GM21515 (cell line): ENCODE data around the gene GABRB2.

Source experiments
- ATAC-seq: cut with Tn5 transposase; IDR thresholded peaks from one replicate; pipeline ENCODE4 v1.9.1; 2021; ENCODE audit not compliant: unreplicated experiment

Gene GABRB2

DNA sequence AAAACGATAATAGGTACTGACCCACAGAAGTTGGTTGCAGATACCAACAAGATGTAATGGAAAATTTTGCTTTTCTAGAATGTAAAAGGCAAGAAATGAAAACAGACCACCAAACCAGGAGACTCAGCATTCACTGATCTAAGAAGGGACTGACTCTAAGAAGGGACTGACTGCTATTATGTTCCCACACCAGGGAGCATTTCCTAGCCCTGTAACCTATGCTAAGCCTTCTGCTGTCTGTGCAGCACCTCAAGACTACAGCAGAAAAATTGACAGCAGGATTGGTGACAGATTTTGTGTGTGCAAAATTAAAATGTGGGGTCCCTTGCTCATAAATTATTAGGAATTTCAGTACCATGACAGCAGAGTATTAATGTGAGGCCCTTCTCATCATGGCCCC lies 154.8 kb downstream of the GABRB2 start:
- no peak for ATAC-seq

DNA sequence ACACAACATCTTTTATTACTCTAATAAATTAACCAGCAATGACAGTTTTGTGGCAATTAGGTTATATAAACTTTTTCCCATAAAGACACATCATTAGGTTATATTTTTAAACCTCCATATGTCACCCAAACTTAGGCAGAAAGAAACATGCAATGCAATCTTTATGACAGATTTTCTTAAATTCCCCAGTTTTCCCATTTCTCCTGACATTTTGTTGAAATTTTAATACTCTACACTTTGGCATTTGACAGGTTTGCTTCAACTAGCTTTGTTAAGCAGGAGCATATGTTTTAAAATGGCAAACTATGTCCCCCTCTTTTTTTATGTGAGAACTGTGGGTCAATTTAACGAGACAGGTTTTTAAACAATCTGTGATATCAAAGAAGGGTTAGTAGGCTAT lies 155.5 kb downstream of the GABRB2 start:
- ATAC-seq = no peak

DNA sequence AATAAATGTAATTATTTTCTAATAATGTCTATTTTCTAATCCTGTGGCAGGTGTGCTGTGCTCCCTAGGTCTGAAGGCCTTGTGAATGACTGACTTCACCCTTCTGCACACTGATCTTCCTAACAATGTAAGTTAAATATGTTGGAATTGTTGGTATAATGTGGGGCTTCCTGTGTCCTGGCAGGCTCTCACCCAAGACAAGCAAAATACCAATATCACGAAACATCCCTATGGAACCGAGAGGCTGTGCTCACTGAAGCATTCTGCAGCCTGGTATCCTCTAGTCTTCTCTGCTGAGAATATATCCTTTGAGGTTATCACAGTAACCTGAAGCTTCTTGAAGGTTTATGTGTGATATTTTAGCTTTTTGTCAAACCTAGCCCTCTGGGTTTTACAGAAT lies 159.4 kb downstream of the GABRB2 start:
- ATAC-seq = no peak

DNA sequence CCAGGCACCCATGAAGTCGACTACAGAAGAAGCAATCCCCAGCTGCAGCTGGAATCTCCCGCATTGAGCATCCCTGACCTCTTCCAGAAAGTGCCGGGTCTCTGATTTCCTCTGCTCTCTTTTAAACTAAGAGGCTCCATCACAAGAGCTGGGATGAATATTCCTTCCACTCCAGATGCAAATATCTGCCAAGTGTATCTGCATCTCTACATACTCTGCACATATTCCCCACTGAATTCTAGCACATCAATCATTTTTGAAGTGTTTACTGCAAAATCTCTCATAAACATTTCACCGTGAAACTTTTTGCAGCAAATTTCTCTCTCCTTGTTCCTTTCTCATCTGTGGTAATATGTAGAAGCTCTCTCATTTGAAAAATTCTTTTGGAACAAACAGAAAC lies 161.5 kb downstream of the GABRB2 start:
- ATAC-seq = no peak

DNA sequence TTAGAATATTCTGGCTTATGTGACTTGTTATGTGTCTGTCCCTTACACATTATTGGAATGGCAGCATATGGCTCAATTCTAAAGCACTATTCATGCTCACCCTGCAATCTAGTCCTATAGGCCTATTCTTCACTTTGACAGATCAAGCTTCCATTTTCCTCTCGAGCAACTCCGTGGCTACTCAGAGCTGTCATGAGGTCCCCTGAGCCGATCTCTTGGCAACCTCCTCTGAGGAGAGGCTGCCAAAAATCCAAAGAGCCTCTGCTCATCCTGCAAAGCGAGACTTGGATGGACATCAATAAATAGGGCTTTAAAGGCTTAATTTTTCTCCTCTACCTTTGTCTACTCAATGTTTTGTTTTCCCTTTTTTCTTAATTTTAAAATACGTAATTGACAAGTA lies 163.8 kb downstream of the GABRB2 start:
- ATAC-seq = no peak

DNA sequence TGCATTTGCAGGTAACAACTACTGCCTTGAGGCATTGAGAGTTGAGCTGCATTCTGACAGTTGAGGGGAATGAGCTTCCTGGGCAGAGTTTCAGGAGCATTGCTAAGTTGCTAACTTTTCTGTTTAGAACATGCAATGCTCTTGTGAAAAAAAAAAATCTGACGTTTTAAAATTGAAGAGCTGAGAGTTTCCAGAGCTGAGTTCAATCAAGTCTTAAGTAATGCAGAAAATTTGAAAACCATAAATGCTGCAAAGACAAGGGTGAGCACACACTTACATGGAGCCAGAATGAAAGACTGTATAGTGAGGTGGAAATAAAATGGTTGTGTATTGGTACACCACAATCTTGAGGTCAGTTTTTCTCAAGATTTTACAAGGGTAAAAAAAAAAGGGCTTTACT lies 166.0 kb downstream of the GABRB2 start:
- no peak for ATAC-seq

DNA sequence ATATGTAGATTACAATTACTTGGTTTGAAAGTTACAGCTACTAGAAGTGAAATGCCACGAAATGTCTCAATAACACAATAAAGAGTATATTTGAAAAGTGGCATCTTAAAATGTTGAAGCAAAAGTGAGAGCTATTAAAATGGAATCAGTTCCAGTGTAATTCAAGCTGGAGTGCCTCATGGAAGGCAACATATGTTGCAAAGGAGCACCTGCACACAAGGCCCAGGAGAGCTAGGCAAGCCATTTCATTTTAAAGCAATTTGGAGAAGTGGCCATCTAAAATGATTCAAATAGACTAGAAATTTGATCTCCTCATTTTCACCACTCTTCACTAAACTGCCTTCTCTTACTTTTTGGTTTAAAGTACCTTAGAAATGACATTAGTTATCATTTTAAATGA lies 167.8 kb downstream of the GABRB2 start:
- no peak for ATAC-seq

DNA sequence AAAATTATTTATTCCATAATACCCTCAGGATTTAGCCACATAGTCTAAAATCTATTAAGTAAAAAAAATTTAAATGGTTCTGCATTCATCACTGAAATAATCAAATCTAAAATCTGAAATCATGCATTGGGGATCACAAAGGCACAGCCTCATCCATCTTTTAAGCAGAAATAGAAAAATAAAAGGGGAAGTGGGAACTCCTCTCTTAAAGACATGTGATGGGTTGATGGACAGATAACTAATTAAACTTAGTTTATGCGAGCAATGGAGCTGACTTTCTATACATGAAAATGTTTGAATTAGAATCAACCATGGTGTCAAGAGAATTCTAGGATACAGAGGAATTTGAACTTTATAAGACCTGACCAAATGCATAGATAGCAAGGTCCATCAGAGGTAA lies 170.5 kb downstream of the GABRB2 start:
- no peak for ATAC-seq

DNA sequence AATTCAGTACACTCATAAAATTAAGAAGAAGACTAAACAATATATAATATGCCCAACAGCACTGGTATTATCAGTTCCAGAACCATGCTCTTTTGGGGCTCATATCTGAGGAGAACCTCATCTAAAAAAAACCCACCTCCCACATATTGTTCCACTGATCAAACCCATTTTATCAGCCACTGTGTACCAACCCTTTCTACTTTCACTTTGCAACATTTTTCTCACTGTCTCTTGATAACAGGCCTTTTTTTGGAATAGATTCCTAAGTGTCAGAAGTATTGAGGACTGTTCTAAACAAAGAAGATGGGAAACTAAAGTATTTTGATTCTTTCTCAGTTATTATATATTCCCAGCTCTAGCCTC lies 173.2 kb downstream of the GABRB2 start:
- ATAC-seq = no peak

DNA sequence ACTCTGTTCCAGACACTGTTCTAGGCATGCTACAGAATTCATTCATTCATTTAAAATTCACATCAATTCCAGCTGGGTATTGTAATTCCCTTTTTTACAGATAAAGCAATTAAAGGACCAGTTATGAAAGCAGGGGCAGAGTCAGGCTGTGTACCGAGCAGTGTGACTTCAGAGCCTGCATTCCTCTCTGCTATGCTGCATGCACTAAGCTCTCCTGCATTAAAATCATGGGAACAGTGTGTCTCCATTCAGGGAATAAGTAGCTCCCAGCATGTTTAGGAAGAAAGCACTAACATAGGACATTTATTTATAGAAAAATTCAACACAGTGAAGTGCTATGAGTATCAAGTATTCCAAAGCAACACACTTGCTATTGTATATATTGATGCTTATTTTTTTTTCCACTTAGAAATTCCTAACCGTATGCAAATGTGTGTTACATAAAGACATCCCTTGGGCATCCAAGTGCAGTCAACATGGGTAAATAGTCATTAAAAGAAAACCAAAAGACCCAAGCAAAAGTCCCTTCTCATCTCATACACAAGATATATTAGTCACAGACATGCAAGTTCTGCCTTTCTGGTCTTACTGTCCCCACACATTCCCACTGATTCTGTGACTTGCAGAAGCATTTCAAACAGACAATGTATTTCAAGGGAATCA lies 173.7 kb downstream of the GABRB2 start:
- ATAC-seq = no peak

DNA sequence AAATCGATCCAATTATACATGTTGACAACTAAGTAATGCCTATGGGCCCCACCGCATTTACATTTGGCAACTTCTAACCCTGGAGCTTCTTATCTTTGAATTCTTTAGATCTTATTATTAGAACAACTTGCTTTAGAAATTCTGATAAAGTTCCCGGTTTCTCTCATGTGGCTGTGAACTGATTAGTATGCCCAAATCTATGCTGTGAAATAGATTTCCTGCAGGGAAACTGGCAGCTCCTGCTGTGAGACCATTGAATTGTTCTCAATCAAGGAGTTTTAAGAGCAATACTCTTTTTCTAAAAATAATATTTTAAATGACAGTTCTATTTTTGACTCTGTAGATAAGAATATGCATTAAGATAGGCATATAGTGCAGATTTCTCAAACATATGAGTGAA lies 177.5 kb downstream of the GABRB2 start:
- no peak for ATAC-seq

DNA sequence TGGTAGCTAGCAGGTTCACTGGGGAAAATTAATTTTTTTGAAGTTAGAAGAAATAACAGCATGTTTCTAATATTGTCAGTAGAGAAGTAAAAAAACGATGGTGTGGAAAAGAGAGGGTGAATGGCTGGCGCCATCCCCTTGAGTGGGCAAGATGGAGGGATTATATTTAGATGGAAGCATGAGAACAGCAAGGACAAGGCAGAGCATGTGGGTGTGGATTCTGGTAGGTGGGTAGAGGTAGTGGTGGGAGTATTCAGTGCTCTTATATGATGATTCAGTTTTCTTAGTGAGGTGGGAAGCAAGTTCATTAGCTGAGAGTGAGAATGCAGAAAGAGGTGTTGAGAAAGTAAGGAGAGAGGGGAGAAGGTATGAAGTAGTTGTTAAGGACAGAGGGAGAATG lies 188.1 kb downstream of the GABRB2 start:
- ATAC-seq = no peak

DNA sequence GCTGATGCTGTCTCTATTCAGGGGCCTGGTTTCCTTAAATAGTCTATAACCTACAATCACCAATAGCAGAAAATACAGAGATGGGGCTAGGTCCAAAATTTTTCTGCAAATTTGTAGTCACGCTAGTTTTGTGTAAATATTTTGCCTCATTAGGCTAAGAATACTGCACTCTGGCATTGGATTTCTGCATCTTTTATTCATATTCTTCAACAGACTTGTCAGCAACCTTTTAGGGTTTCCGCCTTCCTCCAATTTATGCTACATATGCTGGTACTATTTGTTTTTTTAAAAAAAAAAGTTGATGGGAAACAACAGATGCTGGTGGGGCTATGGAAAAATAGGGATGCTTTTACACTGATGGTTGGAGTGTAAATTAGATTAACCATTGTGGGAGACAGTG lies 202.3 kb downstream of the GABRB2 start:
- ATAC-seq = no peak

DNA sequence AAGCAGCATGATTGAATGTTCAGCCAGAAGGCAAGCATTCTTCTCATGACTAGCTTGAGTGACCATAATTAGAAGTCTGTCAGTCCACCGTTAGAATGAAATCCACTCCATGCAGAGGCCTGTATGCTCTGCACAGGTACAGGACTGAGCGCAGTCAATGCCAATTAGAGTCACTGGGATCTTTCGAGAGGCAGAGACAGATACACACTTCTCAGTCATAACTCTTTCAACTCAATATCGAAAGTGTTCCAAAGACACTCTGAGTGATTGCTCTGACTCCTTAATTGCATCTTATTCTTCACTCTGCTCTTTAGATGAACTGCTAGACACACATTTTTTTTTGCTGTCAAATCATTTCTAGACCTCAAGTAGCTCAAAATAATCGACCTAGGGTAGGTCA lies 203.6 kb downstream of the GABRB2 start:
- no peak for ATAC-seq

DNA sequence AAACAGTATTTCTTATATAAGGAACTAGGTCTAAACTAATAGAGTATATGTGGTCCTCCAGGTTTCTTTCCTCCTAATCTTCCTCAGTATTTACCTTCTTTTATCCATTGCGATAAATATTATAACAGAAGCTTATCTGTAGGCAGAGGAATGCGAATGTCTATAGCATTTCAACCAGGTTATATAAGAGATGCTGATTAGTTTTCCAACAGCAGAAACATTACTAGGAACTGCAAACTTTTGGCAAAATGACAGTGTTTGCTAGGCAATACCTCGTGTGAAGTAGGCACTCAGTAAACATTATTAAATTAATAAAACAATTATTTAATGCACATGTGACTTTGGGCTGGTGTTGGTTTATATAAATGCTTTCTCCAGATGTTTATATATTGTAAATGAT lies 206.5 kb downstream of the GABRB2 start:
- ATAC-seq = no peak

DNA sequence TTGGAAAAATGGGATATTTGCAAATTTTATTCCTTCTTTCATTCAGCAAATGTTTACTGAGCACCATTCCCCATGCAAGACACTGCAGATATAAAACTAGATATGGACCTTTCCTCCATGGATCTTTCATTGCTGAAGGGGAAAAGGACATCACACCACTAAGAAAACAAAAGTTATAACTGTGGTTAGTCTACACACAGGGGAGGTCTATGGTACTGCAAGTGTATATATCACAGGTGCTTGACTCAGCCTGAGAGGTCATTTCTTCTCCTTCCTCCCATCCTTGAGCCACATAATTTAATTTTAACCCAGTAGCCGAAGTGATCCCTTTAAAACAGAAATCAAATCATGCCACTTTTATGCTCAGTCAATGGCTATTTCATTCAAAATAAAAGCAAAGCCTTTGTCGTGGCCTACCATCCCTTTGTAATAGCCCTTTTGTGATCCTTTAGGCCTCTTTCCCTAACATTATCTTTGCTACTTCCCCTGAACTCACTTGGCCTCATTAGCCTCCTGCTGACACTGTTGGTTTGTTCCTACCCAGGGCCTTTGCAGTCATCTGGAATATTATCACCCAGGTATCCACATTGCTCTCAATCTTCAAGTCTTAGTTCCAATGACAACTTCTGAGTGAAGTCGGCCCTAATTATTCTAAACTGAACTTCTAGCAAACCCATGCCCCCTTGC lies 213.2 kb downstream of the GABRB2 start:
- ATAC-seq = no peak

DNA sequence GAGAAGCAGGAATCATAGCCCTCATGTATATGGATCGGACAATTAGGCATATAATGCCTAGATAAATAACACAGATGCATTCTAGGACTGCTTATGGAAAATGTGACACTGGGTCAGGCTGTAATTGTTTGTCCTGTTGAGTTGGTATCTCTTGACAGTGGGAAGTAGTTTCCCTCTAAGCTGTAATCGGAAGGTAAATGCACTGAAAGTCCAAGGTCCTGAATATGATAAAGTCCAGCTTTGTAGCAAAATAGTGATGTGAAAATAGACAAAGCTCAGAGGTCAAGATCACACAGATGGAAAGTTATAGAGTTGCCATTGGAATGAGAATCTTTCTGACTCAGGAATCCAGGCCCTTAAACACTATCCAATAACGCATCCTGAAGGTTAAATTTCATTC lies 214.2 kb downstream of the GABRB2 start:
- ATAC-seq = no peak

DNA sequence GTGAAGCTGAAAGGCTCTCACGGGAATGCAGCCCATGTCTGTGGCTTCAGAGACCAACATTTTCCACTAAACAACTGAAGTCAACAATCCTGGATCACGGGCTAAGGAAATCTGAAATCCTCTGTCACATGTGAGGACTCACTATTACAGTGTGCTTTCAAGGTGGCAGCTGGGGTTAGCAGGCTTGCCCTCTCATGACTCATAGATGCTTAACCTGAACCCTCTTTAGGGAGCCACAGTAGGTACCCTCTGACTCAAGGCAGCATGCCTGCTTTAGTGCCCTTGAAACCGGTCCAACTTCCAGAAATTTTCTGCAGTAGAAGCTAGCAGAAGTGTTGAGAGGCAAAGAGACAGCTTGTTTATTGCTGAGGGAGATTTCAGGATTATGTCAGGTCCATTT lies 232.5 kb downstream of the GABRB2 start:
- ATAC-seq = no peak

DNA sequence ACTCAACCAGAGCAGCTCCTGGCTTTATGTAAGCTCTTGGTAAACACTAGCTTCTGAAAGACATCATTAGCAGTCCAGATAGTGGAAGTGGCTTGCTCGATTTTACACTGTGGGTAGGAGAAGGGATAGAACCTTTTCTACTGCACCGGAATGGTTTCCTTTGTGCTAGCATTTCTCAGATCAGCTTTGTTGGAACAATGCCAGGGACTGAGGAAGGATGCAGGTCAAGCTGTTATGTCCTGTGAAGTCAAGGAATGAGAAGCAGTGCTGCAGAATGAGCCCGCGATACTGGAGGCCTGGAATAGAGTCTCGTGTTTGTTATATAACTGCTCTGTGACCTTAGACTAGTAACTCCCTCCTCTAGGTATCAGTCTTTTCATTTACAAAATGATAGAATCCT lies 233.6 kb downstream of the GABRB2 start:
- no peak for ATAC-seq

DNA sequence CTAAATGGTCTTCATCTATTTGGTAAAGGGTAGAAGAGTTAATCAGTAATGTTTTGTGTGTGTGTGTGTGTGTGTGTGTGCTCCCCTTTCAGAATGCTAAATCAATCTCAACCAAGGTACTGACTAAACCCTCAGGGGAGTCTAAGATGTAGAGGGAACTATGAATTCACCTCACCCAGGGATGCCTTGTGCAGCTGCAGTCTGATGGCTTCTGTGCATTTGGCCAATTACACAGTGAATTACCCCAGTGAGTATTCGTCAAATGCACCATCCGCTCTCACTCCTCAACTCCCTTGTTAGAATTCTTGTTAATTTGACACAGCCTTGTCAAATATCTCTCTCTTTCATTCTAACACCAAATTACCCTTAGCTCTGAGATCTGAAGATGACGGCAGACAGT lies 234.6 kb downstream of the GABRB2 start:
- peak; percentile 32 for ATAC-seq

DNA sequence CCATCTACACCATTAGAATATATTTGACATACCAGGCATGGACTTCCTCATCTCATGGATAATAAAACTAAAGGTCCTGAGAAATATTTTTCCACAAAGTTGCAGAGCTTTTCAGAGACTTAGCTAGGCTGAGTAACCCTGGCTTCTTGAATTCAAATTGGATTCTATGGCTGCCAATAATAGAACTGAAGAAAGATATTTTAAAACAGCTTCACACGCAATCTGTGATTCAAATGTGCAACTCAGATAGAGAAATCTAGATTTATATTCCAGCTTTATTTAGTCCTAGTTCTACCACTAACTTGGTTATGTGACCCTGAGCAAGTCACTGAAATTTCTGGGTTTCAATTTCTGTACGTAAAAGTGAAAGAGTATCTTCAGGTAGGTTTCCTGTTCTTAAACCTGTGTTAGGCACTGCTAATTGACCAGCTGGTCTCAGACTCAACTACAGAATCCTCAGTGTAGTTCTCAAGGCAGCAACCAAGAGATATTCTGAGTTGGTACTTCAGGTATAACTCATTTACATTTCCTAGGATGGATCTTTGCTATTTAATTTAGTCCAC lies 235.3 kb downstream of the GABRB2 start:
- peak; percentile 95 for ATAC-seq

DNA sequence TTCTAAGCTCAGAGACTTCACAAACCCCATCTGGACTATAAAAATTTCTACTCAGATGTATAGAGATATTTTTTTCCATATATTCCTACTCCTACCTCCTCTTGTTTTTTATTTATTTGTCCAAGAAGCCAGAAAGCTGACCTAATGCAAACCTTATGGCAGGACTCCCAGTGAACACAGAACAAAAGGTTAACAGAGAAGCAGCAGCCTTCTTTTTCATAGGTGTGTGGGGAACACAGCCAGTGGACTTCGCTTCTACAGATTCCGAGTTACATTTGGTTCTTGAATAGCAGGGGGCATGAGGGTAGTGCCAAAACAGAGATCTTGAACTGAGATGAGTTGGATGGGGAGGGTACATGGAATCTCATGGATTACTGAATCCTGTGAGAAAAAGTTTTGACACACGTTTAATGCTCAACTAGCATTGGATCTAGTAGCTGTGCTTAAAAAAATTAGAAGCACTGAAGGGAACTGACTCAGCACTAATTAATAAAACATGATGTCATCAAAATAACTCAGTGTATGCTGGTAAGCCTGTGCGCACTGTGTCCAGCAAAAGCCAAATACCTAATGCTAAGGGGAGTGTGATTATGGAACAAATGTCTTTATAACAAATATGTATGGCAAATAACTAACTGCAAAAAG lies 240.1 kb downstream of the GABRB2 start:
- ATAC-seq = no peak
